T-helper 17 cell (primary cell): Measurements from ENCODE around the gene CES1. TPM values are rescaled to one million over a fixed set of nuclear protein-coding genes. Genes with fewer than 3 reads are reported as not detected.
"Not testable (repeated sequence)": the region's sequence is repeated elsewhere in the genome, so short reads cannot be mapped to it uniquely, and the experiment has no call there.

ENCODE experiments used
- ATAC-seq: fragments of 150-1000 bp; cut with Tn5 transposase; 2 replicates; pipeline ENCODE4 v1.10.0; 2021; ENCODE audit warnings: mild to moderate bottlenecking, moderate library complexity
- DNase-seq, 3 donors: peaks; one replicate each; pipeline versions ENCODE4 v3.0.0 to v3.0.0-alpha.2; 2020 to 2021
- H3K9me3 ChIP-seq: one replicate; pipeline ENCODE4 v1.7.0; 2013; ENCODE audit warnings: low read length, mild to moderate bottlenecking; ENCODE audit not compliant: control insufficient read depth, poor library complexity, severe bottlenecking
- H3K27ac Mint-ChIP-seq: one replicate; pipeline ENCODE4 v1.8.0; 2022; ENCODE audit warnings: mild to moderate bottlenecking, moderate library complexity, mixed read lengths
- H3K27me3 Mint-ChIP-seq: one replicate; pipeline ENCODE4 v1.8.0; 2022; ENCODE audit warnings: mixed read lengths
- H3K36me3 Mint-ChIP-seq: one replicate; pipeline ENCODE4 v1.8.0; 2022; ENCODE audit warnings: low read depth, mixed read lengths
- H3K4me1 Mint-ChIP-seq: one replicate; pipeline ENCODE4 v1.8.0; 2022; ENCODE audit warnings: mild to moderate bottlenecking, mixed read lengths
- H3K4me3 Mint-ChIP-seq: one replicate; pipeline ENCODE4 v1.8.0; 2022; ENCODE audit warnings: mild to moderate bottlenecking, moderate library complexity, mixed read lengths
- total RNA-seq, 4 donors: library from RNA in 2 of 4; stranded (reverse) in 2 of 4; gene quantifications; one replicate each; pipeline ENCODE4 v1.2.3 and lab custom pipeline; 2022 to 2026

The CES1 gene
- total RNA-seq = 1 to 10 TPM in 1 of 2 donors, under 1 TPM in 1; 0.42 to 1.9 TPM
- 0 to 0.23 reads per million in 2 donors for total RNA-seq (lab: John Stamatoyannopoulos, UW)

DNA sequence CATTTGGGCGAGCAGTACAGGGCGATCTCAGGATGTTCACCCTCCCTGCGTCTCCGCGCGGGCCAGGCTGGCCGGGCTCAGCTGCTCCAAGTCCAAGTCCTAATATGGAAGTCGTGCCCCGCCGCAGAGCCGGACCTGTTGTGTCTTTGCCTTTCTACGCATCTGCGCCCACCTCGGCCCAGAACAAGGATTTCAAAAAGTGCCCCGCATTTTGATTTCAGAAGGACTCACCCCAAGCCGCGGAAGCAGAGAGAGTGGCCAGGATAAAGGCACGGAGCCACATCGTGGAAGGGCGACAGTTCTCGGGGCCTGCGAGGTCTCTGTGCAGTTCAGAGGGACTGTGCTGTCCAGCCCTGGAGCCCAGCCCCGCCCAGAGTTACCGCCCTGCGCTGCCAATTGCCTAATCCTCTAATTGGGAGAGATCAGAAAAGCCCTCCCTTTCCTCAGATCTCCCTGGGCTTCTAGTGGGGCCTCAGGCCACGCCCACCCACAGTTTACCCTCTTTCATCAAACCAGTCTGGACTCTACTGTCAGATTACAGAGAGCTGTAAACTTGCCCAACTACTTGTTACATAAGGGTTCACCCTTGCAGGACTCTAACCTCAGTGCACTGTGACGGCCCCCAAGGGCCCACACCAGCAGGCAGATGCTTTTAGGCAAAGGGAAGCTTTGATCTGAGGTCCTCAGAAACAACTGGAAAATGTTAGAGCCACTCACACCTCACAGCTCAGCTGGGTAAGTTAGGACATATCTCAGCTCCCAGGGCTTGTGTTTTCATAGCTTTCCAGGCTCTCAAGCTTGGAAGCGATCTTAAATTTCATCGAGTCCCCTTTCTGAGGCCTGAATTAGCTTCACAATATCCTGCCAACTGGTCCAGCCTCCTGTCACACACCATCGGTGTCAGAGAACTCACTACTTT is at the start of gene CES1:
Gene CES1, minus strand, starts transcription at position 324 of the 919 bp plus-strand sequence. Its CDS starts 41 bp downstream, at position 283.
- DNase-seq (no peak), ATAC-seq (no peak)
- Mint-ChIP-seq H3K4me1 (peaks cover 7% of the 10 kb centered on the region), H3K27me3 (peaks cover 47% of the 10 kb centered on the region), H3K27ac (no peak within 1 kb of the TSS), H3K4me3 (no peak within 1 kb of the TSS), H3K36me3 (peaks cover 4% of the 10 kb centered on the region)
- no peaks in the 10 kb centered on the region for H3K9me3 ChIP-seq

DNA sequence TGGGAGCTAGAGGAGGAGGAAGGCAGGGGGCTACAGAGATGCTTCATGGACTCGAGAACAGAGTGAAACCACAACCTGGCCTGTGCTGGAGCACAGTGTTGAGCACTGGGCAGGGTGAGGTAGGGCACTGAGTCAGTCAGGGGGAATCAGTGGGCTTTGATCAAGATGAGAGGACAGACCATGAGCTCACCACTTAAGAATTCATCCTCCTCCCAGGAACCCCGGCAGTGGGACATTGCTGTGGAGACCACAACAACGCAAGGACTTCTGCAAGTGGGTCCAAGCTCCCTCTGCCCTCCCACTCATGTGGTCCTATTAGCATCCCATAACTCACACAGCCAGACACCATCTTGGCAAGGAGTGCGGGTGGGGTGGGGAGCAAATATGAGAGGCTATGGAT is 44.0 kb upstream of the CES1 start:
- ATAC-seq = no peak
- H3K4me1 Mint-ChIP-seq = peaks cover 2% of the 10 kb centered on the region
- DNase-seq = no peak
- H3K4me3 Mint-ChIP-seq = no peak overlapping the region
- H3K9me3 ChIP-seq = no peaks in the 10 kb centered on the region
- peaks cover 4% of the 10 kb centered on the region for H3K36me3 Mint-ChIP-seq
- peaks cover 46% of the 10 kb centered on the region for H3K27me3 Mint-ChIP-seq
- no peak overlapping the region for H3K27ac Mint-ChIP-seq

DNA sequence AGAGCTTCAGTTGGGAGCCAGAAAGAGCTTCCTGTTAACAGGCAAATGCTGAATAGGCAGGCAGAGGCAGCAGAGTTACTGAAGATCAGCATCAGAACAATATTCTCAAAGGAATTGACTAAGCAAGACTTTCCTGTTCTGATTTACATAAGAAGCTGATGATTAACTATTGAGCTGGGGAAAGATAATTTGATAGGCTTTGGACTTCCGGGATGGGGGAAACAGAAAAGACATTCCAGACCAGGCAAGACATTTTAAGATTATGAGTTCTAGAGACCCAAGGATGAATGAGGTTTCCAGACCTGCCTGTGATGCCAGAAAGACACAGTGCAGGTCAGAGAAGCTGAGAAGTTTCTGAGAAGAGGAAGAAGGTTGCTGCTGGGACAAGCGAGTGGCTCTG is 42.4 kb upstream of the CES1 start, which contains the start of gene CES5A:
Gene CES5A, minus strand, starts transcription at position 101 of the 400 bp plus-strand sequence. CDS start 152 bp downstream, outside the sequence.
- H3K4me3 Mint-ChIP-seq = no peak within 1 kb of the TSS
- ATAC-seq = no peak

DNA sequence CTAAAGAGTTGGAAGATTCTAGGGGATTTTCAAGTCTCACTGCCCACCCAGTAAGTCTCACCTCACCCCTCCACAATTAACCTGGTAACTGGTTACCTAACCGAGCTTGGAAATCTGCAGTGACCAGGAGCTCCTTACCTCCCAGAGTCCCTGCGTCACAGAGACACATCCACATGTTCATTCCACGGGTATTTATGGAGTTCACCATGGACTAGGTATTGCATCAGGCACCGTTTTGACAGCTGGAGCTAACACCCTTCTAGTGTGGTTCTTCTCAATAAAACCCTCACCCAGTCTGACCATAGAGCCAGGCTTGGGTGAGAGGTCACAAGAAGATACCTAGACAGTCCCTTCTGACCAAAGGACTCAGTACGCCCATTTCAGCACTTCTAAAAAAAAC is 40.2 kb upstream of the CES1 start:
- Mint-ChIP-seq H3K27me3 (peaks cover 65% of the 10 kb centered on the region), H3K4me1 (peaks cover 5% of the 10 kb centered on the region), H3K4me3 (no peak overlapping the region), H3K36me3 (peaks cover 4% of the 10 kb centered on the region), H3K27ac (no peak overlapping the region)
- no peak for ATAC-seq
- DNase-seq = no peak
- no peaks in the 10 kb centered on the region for H3K9me3 ChIP-seq

More for the DNA sequence above, 42.4 kb upstream of the CES1 start, which contains the start of gene CES5A:
- DNase-seq = no peak
- Mint-ChIP-seq H3K27ac (no peak within 1 kb of the TSS), H3K36me3 (peaks cover 4% of the 10 kb centered on the region), H3K27me3 (peaks cover 49% of the 10 kb centered on the region), H3K4me1 (peaks cover 5% of the 10 kb centered on the region)
- no peaks in the 10 kb centered on the region for H3K9me3 ChIP-seq

DNA sequence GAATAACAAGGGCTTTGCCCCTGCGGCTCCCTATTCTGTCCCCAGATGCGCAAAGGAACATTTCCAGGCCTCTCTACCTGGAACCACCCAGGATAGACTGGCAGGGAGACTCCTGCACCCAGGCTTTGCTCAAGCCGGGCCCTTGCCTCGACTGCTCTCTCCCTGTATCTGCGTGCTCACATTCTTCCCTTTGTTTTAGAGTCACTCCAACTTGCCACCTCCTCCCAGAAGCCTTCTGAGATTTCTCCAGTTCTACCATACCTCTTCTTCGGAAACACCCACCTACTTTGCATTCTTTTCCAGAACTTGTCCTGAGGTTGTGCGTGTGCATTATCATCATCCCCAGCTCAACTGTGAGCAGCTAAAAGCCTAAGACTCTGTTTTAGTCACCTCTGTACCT is 39.2 kb upstream of the CES1 start:
- Mint-ChIP-seq H3K27ac (no peak overlapping the region), H3K27me3 (peaks cover 73% of the 10 kb centered on the region)

DNA sequence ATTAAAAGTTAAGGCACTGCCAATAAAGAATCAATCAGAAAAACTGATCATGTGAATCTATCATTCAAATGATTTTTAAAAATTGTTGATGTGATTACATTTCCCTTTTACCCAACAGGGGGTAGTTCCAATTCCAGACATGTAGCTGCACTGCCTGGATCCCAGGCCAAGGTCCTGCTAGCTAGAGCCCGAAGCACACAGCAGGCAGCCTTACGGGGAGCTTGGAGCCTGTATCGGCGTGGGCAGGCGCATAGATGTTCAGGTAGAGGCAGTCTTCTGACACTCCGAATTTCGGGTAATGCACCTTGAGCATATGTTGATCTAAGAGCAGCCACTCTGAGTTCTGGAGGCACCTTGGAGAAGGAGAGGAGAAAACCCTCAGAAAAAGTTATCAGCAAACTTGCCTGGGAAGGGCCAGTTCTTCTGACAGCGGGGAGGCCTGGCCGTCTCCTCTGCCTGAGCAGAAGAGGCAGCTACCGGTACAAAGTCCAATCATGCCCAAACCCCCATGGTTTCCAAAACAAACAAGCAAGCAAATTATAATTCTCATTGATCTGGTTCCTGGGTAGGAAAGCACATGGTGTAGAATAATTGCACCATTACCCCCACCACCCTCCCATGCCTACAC is 38.6 kb upstream of the CES1 start:
- Mint-ChIP-seq H3K4me1 (peaks cover 5% of the 10 kb centered on the region), H3K4me3 (no peak overlapping the region), H3K36me3 (peaks cover 4% of the 10 kb centered on the region), H3K27me3 (peaks cover 71% of the 10 kb centered on the region), H3K27ac (no peak overlapping the region)
- no peaks in the 10 kb centered on the region for H3K9me3 ChIP-seq
- ATAC-seq (no peak), DNase-seq (no peak)

More for the DNA sequence above, 39.2 kb upstream of the CES1 start:
- H3K9me3 ChIP-seq = no peaks in the 10 kb centered on the region
- H3K36me3 Mint-ChIP-seq = peaks cover 4% of the 10 kb centered on the region
- no peak overlapping the region for H3K4me3 Mint-ChIP-seq
- no peak for DNase-seq
- ATAC-seq = no peak
- H3K4me1 Mint-ChIP-seq = peaks cover 5% of the 10 kb centered on the region

DNA sequence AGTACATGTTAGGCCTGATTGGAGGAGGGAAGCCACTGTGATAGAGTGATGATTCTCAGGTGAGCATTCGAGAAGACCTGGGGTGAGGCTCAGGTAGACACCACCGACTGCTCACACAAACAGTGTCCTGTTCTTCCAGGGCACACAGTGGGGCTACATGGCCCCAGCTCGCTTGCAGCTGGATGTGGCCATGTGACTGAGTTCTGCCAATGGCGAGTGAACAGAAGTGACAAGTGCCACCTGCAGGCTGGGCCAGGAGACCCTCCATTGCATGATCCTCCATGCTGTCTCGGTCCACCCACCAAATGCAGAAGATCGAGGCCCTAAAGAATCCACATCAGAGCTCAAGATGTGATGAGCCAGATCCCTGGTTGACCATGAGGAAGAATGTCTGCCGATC is 36.1 kb upstream of the CES1 start:
- Mint-ChIP-seq H3K4me1 (peaks cover 5% of the 10 kb centered on the region), H3K27me3 (peaks cover 50% of the 10 kb centered on the region), H3K36me3 (peaks cover 2% of the 10 kb centered on the region), H3K4me3 (no peak overlapping the region), H3K27ac (no peak overlapping the region)
- no peak for ATAC-seq
- no peak for DNase-seq
- no peaks in the 10 kb centered on the region for H3K9me3 ChIP-seq

DNA sequence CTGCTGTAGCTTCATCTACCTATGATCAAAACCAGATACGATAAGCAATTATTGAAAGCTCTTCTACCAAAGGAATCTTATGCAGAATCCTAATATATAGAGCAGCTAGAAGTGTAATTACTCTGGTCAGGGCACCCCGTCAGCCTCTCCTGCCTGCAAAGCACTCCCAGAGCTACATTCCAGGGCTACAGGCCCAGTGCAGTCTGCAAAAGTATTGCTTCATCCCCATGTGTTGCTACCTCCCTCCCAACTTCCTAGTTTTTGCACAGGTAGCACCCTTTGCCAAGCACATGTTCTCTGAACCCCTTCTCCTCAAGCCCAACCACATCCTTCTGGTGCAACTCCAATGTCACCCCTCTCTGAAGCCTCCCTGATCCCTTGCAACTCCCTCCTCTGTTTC is 35.2 kb upstream of the CES1 start:
- no peak for DNase-seq
- no peak overlapping the region for H3K27ac Mint-ChIP-seq
- peaks cover 5% of the 10 kb centered on the region for H3K4me1 Mint-ChIP-seq
- no peak overlapping the region for H3K4me3 Mint-ChIP-seq
- H3K36me3 Mint-ChIP-seq = peaks cover 2% of the 10 kb centered on the region
- no peaks in the 10 kb centered on the region for H3K9me3 ChIP-seq
- peaks cover 48% of the 10 kb centered on the region for H3K27me3 Mint-ChIP-seq
- ATAC-seq = no peak

DNA sequence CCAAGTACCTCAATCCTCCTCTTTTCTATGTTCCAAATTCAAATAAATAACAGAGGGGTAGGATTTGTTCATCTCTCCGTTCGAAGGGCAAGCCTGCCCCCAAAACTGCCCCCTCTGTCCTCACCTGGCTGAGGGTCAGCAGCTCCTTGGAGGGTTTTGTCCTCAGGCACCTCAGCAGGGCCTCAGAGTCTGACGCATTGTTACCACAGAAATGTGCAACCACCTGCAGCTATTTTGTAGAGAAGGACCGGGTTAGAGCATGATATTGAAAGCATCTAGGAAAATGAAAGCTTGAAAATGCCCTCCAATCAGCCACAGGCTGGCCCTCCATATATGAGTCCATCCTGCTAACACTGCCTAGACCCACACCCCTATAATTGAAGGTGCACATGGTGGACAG is 28.4 kb upstream of the CES1 start:
- H3K27ac Mint-ChIP-seq = no peak overlapping the region
- no peak overlapping the region for H3K4me3 Mint-ChIP-seq
- ATAC-seq (no peak), DNase-seq (no peak)
- H3K27me3 Mint-ChIP-seq = peaks cover 36% of the 10 kb centered on the region
- no peaks in the 10 kb centered on the region for H3K4me1 Mint-ChIP-seq
- H3K36me3 Mint-ChIP-seq = no peaks in the 10 kb centered on the region
- H3K9me3 ChIP-seq = no peaks in the 10 kb centered on the region

DNA sequence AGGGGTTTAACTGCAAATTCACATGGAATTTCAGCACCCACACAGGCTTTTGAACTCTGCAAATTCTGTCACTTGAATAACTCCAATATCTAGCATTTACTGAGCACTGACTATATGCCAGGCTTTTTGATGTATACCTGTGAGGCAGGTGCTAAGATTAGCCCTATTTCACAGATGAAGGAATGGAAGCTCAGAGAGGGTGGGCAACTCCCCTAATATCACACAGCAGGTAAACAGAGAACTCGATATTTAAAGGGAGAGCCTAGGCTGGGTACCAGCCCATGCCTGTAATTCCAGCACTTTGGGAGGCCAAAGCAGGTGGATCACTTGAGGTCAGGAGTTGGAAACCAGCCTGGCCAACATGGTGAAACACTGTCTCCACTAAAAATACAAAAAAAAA is 24.8 kb upstream of the CES1 start:
- H3K4me1 Mint-ChIP-seq, H3K4me3 Mint-ChIP-seq, DNase-seq, ATAC-seq, H3K9me3 ChIP-seq, H3K27ac Mint-ChIP-seq, H3K36me3 Mint-ChIP-seq: not testable (repeated sequence)
- H3K27me3 Mint-ChIP-seq = peaks cover 53% of the 10 kb centered on the region

DNA sequence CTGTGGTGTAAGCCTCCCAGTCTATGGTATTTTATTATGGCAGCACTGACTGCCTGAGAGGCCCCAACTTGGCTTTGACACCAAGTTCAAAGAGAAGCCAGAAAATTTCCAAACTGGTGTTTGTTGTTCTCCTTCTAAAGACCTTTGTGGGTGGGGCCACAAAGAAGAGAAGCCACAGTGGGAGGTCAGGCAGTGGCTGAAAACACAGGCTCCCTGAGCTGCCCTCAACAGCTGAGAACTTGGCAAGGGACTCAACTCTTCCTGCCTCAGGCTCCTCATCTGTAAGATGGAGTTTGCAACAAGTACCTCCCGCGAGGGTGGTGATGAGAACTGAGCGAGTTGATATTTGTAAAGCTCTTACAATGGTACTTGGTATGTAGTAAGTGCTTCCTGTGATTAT is 24.1 kb upstream of the CES1 start:
- ATAC-seq = no peak
- Mint-ChIP-seq H3K27ac (no peak overlapping the region), H3K4me1 (no peaks in the 10 kb centered on the region)

DNA sequence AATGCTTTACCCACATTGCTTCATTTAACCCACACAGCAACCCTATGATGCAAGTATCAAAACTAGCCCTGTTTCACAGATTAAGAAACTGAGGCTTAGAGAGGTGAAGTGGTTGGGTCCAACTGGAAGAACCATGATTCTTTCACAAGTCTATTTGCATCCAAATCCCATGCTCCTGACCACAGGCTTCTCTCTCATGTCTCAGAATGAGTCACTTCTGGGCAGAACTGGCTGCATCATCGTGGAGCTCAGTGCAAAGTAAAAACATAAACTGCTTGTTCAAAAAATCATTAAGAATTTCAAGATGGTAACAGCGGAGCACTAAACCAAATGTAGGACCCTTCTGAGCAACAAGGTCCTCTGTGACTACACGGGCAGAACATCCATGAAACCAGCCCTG is 20.2 kb upstream of the CES1 start:
- no peaks in the 10 kb centered on the region for H3K9me3 ChIP-seq
- Mint-ChIP-seq H3K4me3 (no peak overlapping the region), H3K27me3 (peaks cover 72% of the 10 kb centered on the region), H3K27ac (no peak overlapping the region), H3K4me1 (no peaks in the 10 kb centered on the region), H3K36me3 (no peaks in the 10 kb centered on the region)
- DNase-seq = no peak
- ATAC-seq = no peak

More for the DNA sequence above, 24.1 kb upstream of the CES1 start:
- DNase-seq = no peak
- no peak overlapping the region for H3K4me3 Mint-ChIP-seq
- peaks cover 52% of the 10 kb centered on the region for H3K27me3 Mint-ChIP-seq
- no peaks in the 10 kb centered on the region for H3K9me3 ChIP-seq
- no peaks in the 10 kb centered on the region for H3K36me3 Mint-ChIP-seq

DNA sequence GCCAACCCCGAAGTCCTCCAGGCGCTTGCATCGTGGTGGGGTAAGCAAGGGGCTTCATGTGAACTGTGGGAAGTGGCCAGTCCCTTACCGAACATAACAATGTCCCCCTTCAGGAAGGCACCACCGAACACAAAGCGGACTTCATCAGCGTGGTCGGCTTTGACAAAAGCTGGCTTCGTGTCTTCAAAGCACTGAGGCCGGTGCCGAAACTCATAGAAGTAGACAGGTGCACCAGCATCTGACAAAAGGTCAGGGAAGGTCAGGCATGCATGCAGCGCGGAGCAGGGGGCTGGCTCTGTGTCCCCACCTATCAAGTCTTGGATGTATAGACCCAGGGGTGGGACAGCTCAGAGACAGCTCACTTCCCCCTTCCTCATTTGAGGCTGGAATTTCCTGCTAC is 16.6 kb upstream of the CES1 start:
- H3K27me3 Mint-ChIP-seq = peaks cover 75% of the 10 kb centered on the region
- no peak for DNase-seq
- no peaks in the 10 kb centered on the region for H3K4me1 Mint-ChIP-seq
- no peak for ATAC-seq
- peaks cover 3% of the 10 kb centered on the region for H3K36me3 Mint-ChIP-seq
- H3K27ac Mint-ChIP-seq = no peak overlapping the region
- H3K4me3 Mint-ChIP-seq = no peak overlapping the region
- no peaks in the 10 kb centered on the region for H3K9me3 ChIP-seq
